Endothelial cell of umbilical vein (primary cell): ENCODE measurements around the gene FTH1. TPM values are rescaled to one million over a fixed set of nuclear protein-coding genes. Genes with fewer than 3 reads are reported as not detected.

Experiments
- BruUV-seq: library from RNA; stranded (reverse); fragments of 400-500 nt; replicated peaks from 2 replicates; lab custom pipeline; 2021; lab: Mats Ljungman, UMichigan
- CTCF ChIA-PET: fragments of 300-600, 350-600 bp; sonication (Branson Sonifier 250); formaldehyde crosslinking; loops from one replicate; lab custom pipeline; 2021; ENCODE audit warnings: antibody characterized with exemption, inconsistent platforms; lab: Charles Lee
- POLR2A ChIA-PET: fragments of 300-600, 350-600 bp; sonication (Branson Sonifier 250); formaldehyde crosslinking; loops from one replicate; lab custom pipeline; 2021; ENCODE audit warnings: antibody characterized with exemption, inconsistent platforms; lab: Charles Lee
- DNase-seq: peaks from one replicate; pipeline ENCODE4 v3.0.0-alpha.2; 2011; ENCODE audit warnings: low read depth, low spot score
- FAIRE-seq: peaks from 2 replicates; lab custom pipeline; 2011; peaks lifted over from hg19 to GRCh38; lab: Jason Lieb, UNC
- H2AFZ ChIP-seq: 2 replicates; pipeline ENCODE4 v1.6.0; 2012; ENCODE audit warnings: low read depth, low read length, control low read depth, inconsistent platforms
- H3K27ac ChIP-seq: 2 replicates; pipeline ENCODE4 v1.5.1; 2011; ENCODE audit warnings: low read depth, mild to moderate bottlenecking, control low read depth, low read length, moderate library complexity; ENCODE audit not compliant: insufficient read depth
- H3K27me3 ChIP-seq, 2 experiments: 2 replicates each; pipeline versions ENCODE4 v1.6.0 to v1.6.1; 2011; ENCODE audit warnings: low read length in 2 of 2, mixed read lengths in 1 of 2; ENCODE audit not compliant: control insufficient read depth in 2 of 2, insufficient read depth in 2 of 2
- H3K36me3 ChIP-seq, 2 experiments: 2 replicates in 1 of 2; 3 replicates in 1 of 2; pipeline ENCODE4 v1.5.1; 2011; ENCODE audit warnings: low read length in 2 of 2, mild to moderate bottlenecking in 1 of 2, moderate library complexity in 1 of 2; ENCODE audit not compliant: control insufficient read depth in 2 of 2, insufficient read depth in 2 of 2; ENCODE audit errors: extremely low read depth in 1 of 2
- H3K4me1 ChIP-seq: 3 replicates; pipeline ENCODE4 v1.5.1; 2011; ENCODE audit warnings: mild to moderate bottlenecking, low read length; ENCODE audit not compliant: control insufficient read depth, insufficient read depth; ENCODE audit errors: extremely low read depth
- H3K4me2 ChIP-seq: 2 replicates; pipeline ENCODE4 v1.6.1; 2011; ENCODE audit warnings: low read length, control low read depth, mixed read lengths; ENCODE audit not compliant: insufficient read depth
- H3K4me3 ChIP-seq, 3 experiments: fragments of 200-600 bp in 1 of 3; sonication (generic), shearing (Covaris generic) in 1 of 3; replicated peaks in 1 of 3; 2 replicates each; pipeline ENCODE4 v1.5.1; 2011 to 2016; ENCODE audit warnings: control low read depth in 3 of 3, low read length in 3 of 3, mild to moderate bottlenecking in 2 of 3, inconsistent platforms in 1 of 3, low read depth in 1 of 3, moderate library complexity in 1 of 3; ENCODE audit not compliant: insufficient read depth in 1 of 3
- H3K79me2 ChIP-seq: 2 replicates; pipeline ENCODE4 v1.6.0; 2012; ENCODE audit warnings: low read length, inconsistent platforms; ENCODE audit not compliant: control insufficient read depth, insufficient read depth
- H3K9ac ChIP-seq: replicated peaks from 2 replicates; pipeline ENCODE3; 2011; ENCODE audit warnings: low read length, control low read depth; ENCODE audit not compliant: insufficient read depth; ENCODE audit errors: extremely low read depth
- H3K9me1 ChIP-seq: replicated peaks from 3 replicates; pipeline ENCODE4 v1.6.0; 2011; ENCODE audit warnings: mild to moderate bottlenecking, low read length; ENCODE audit not compliant: control insufficient read depth, insufficient read depth; ENCODE audit errors: extremely low read depth
- H3K9me3 ChIP-seq: replicated peaks from 2 replicates; pipeline ENCODE4 v1.5.1; 2012; ENCODE audit warnings: low read length, inconsistent platforms; ENCODE audit not compliant: control insufficient read depth, insufficient read depth
- H4K20me1 ChIP-seq: replicated peaks from 2 replicates; pipeline ENCODE3; 2011; ENCODE audit warnings: mild to moderate bottlenecking, low read length; ENCODE audit not compliant: control insufficient read depth, insufficient read depth; ENCODE audit errors: extremely low read depth
- CTCF ChIP-seq, 2 donors: IDR thresholded peaks; 1 replicate in 1 of 2; 2 replicates in 1 of 2; pipeline ENCODE4 v1.5.1; 2011; ENCODE audit warnings: low read length in 2 of 2, mild to moderate bottlenecking in 2 of 2, moderate library complexity in 2 of 2, control low read depth in 1 of 2, inconsistent platforms in 1 of 2, low read depth in 1 of 2; ENCODE audit not compliant: insufficient read depth in 1 of 2; ENCODE audit errors: extremely low read depth in 1 of 2
- EZH2 ChIP-seq: IDR thresholded peaks from 2 replicates; pipeline ENCODE4 v1.6.1; 2012; ENCODE audit warnings: borderline replicate concordance, low read depth, mild to moderate bottlenecking, moderate library complexity, low read length, inconsistent platforms; ENCODE audit not compliant: severe bottlenecking
- FOS ChIP-seq: IDR thresholded peaks from 2 replicates; pipeline ENCODE4 v1.6.1; 2011; ENCODE audit warnings: mild to moderate bottlenecking, low read length, moderate library complexity, borderline replicate concordance; ENCODE audit not compliant: insufficient read depth
- GATA2 ChIP-seq: IDR thresholded peaks from 2 replicates; pipeline ENCODE4 v1.7.0; 2011; ENCODE audit warnings: low read depth, mild to moderate bottlenecking, moderate library complexity, mixed read lengths, low read length; ENCODE audit not compliant: insufficient read length, insufficient read depth
- JUN ChIP-seq: IDR thresholded peaks from 2 replicates; pipeline ENCODE4 v1.6.1; 2011; ENCODE audit warnings: borderline replicate concordance, low read depth; ENCODE audit not compliant: insufficient read length, insufficient read depth
- MAX ChIP-seq: IDR thresholded peaks from 2 replicates; pipeline ENCODE4 v1.6.1; 2011; ENCODE audit not compliant: insufficient read depth, insufficient read length
- MYC ChIP-seq: IDR thresholded peaks from one replicate; pipeline ENCODE4 v1.6.1; 2011; ENCODE audit warnings: mild to moderate bottlenecking, low read depth, low read length
- POLR2A ChIP-seq: IDR thresholded peaks from 2 replicates; pipeline ENCODE4 v1.6.1; 2012; ENCODE audit warnings: low read depth, mild to moderate bottlenecking, control low read depth, low read length
- POLR2AphosphoS5 ChIP-seq: IDR thresholded peaks from 2 replicates; pipeline ENCODE4 v1.6.1; 2012; ENCODE audit warnings: low read depth, mild to moderate bottlenecking, control low read depth, low read length, moderate library complexity; ENCODE audit not compliant: insufficient read depth
- dilution Hi-C: fragments of 300-500 bp; cut with MboI; formaldehyde crosslinking; loops from one replicate; pipeline ENCODE4 v1.15.0; 2019; ENCODE audit warnings: low sequenced_read_pairs; ENCODE audit not compliant: extremely low pct_ligation_motif_present
- intact Hi-C: fragments of 100-400 bp; cut with micrococcal nuclease; formaldehyde crosslinking; loops from one replicate; pipeline ENCODE4 v1.10.0; 2022
- polyA plus RNA-seq, 4 experiments: library from polyadenylated mRNA; depleted of rRNA in 3 of 4; stranded (reverse) in 3 of 4; unstranded in 1 of 4; fragments of >200 nt; gene quantifications; 2 replicates each; pipeline versions ENCODE4 v1.2.1 to v1.2.3, GENCODE V29; 2011 to 2012; ENCODE audit warnings: missing spikeins in 1 of 4
- total RNA-seq: library from RNA; stranded (reverse); gene quantifications from 2 replicates; pipeline ENCODE4 v1.2.3, GENCODE V29; 2021

FTH1 gene
- total and polyA plus RNA-seq, 2 donors (not counting 3 experiments of a cell fraction or from before 2014, with no cell fraction given), result 1,177 to 2,501 TPM

- no peak overlapping the region for H3K27ac ChIP-seq
- no peaks in the 10 kb centered on the region for H3K9me3 ChIP-seq
- BruUV-seq, result no TSS peak
- no peak overlapping the region for H3K4me2 ChIP-seq
- H3K9me1 ChIP-seq, result no peaks in the 10 kb centered on the region
- TF ChIP-seq GATA2, result no peak
- TF ChIP-seq CTCF (IDR thresholded peaks at IDR 0.05; ENCODE audit: extremely low read depth in 1 of 2, insufficient read depth in 1 of 2, low read depth in 1 of 2, low read length in 2 of 2), result no peak
- peaks cover 40% of the 10 kb centered on the region for H3K4me1 ChIP-seq
- no peaks in the 10 kb centered on the region for H4K20me1 ChIP-seq
- dilution Hi-C loops, result no loop called here
- FAIRE-seq, result no peak
- H2AFZ ChIP-seq, result no peak overlapping the region
- intact Hi-C loops, result no loop called here
- H3K79me2 ChIP-seq, result no peaks in the 10 kb centered on the region
- no peak overlapping the region for H3K9ac ChIP-seq
- no peak overlapping the region for H3K4me3 ChIP-seq
- no peaks in the 10 kb centered on the region for H3K27me3 ChIP-seq
- no peak for DNase-seq
- CTCF ChIA-PET, result interaction anchor here (1.4 to 6.9 kb wide), 2 partner anchors 30 to 104 kb away, joined by 3 to 63 read pairs; no protein-coding TSS in a partner anchor
- no peaks in the 10 kb centered on the region for H3K36me3 ChIP-seq
- POLR2A ChIA-PET, result interaction anchor here (1.4 kb wide), 1 partner anchor 9 kb away, joined by 4 read pairs; the partner anchor contains the start of gene FTH1
These were observed 9.5 kb upstream of the FTH1 start for GRCh38 chr11:61976813-61977475.

- Histone ChIP-seq H3K4me1 (peaks cover 42% of the 10 kb centered on the region), H3K27me3 (no peaks in the 10 kb centered on the region), H2AFZ (no peak overlapping the region), H3K36me3 (no peaks in the 10 kb centered on the region), H3K4me3 (no peak overlapping the region), H3K79me2 (no peaks in the 10 kb centered on the region), H3K9me3 (no peaks in the 10 kb centered on the region), H3K9me1 (no peaks in the 10 kb centered on the region), H3K4me2 (no peak overlapping the region), H4K20me1 (no peaks in the 10 kb centered on the region), H3K27ac (no peak overlapping the region), H3K9ac (no peak overlapping the region)
- intact Hi-C loops, result no loop called here
- FAIRE-seq, result no peak
- DNase-seq, result no peak
- no TSS peak for BruUV-seq
- POLR2A ChIA-PET, result interaction anchor here (0.7 to 1.4 kb wide), 3 partner anchors 9 to 39 kb away, joined by 3 to 4 read pairs (median 3); partner anchors contain the start of gene FTH1
- CTCF ChIA-PET, result interaction anchor here (1.4 to 6.9 kb wide), 3 partner anchors 29 to 105 kb away, joined by 3 to 63 read pairs (median 5); no protein-coding TSS in a partner anchor
- TF ChIP-seq EZH2 (no peak), JUN (no peak), FOS (no peak), MAX (no peak), MYC (no peak), POLR2AphosphoS5 (no peak), GATA2 (no peak), CTCF (IDR thresholded peaks at IDR 0.05; ENCODE audit: extremely low read depth in 1 of 2, insufficient read depth in 1 of 2, low read depth in 1 of 2, low read length in 2 of 2) (no peak), POLR2A (no peak)
- dilution Hi-C loops, result no loop called here
These were observed 9.0 kb upstream of the FTH1 start for GRCh38 chr11:61976420-61976800.
